SK-N-SH treated with all-trans-retinoic acid at 6 μM for 48 hours (cell line): Measurements from ENCODE around the gene STIMATE.

Experiments
- ATAC-seq: fragments of 200-7000 bp; cut with Tn5 transposase; 3 replicates; pipeline ENCODE4 v1.9.1; 2020; ENCODE audit warnings: mild to moderate bottlenecking, moderate library complexity
- ARNTL ChIP-seq: fragments of 450-650 bp; formaldehyde crosslinking; IDR thresholded peaks from 2 replicates; pipeline ENCODE4 v1.5.0; 2020; ENCODE audit warnings: low read depth, mild to moderate bottlenecking, moderate library complexity, borderline replicate concordance
- BACH2 ChIP-seq: fragments of 250-450 bp; sonication (Bioruptor Pico); IDR thresholded peaks from 2 replicates; pipeline ENCODE4 v1.9.0; 2021; ENCODE audit warnings: mild to moderate bottlenecking, borderline replicate concordance
- CREB5 ChIP-seq: fragments of 250-450 bp; sonication (Bioruptor Pico); IDR thresholded peaks from 2 replicates; pipeline ENCODE4 v1.5.1; 2020; ENCODE audit warnings: low read depth, mild to moderate bottlenecking, moderate library complexity
- CSDC2 ChIP-seq: fragments of 250-450 bp; sonication (Bioruptor Pico); IDR thresholded peaks from 2 replicates; pipeline ENCODE4 v1.5.0; 2020; ENCODE audit warnings: mild to moderate bottlenecking, moderate library complexity
- ESRRG ChIP-seq: fragments of 250-450 bp; sonication (Bioruptor Pico); IDR thresholded peaks from 2 replicates; pipeline ENCODE4 v1.6.1; 2021; ENCODE audit warnings: mild to moderate bottlenecking
- ISL1 ChIP-seq: fragments of 250-450 bp; sonication (Bioruptor Pico); IDR thresholded peaks from 2 replicates; pipeline ENCODE4 v2.1.2; 2022; ENCODE audit warnings: mild to moderate bottlenecking, moderate library complexity
- OSR1 ChIP-seq: fragments of 250-450 bp; sonication (Bioruptor Pico); IDR thresholded peaks from 2 replicates; pipeline ENCODE4 v1.8.0; 2022; ENCODE audit warnings: moderate library complexity, mild to moderate bottlenecking, inconsistent platforms
- PATZ1 ChIP-seq: fragments of 250-450 bp; sonication (Bioruptor Pico); IDR thresholded peaks from 2 replicates; pipeline ENCODE4 v1.8.0; 2020; ENCODE audit warnings: mild to moderate bottlenecking, moderate library complexity, borderline replicate concordance
- POU6F1 ChIP-seq: fragments of 250-450 bp; sonication (Bioruptor Pico); IDR thresholded peaks from 2 replicates; pipeline ENCODE4 v1.8.0; 2021; ENCODE audit warnings: low read depth, mild to moderate bottlenecking, moderate library complexity, borderline replicate concordance
- PPARA ChIP-seq: fragments of 250-450 bp; sonication (Bioruptor Pico); IDR thresholded peaks from 2 replicates; pipeline ENCODE4 v1.5.0; 2020; ENCODE audit warnings: mild to moderate bottlenecking, borderline replicate concordance
- SNAI2 ChIP-seq: fragments of 250-450 bp; sonication (Bioruptor Pico); IDR thresholded peaks from 2 replicates; pipeline ENCODE4 v1.5.0; 2020; ENCODE audit warnings: mild to moderate bottlenecking, moderate library complexity
- TCF4 ChIP-seq: fragments of 250-450 bp; sonication (Bioruptor Pico); IDR thresholded peaks from 2 replicates; pipeline ENCODE4 v1.8.0; 2021; ENCODE audit warnings: mild to moderate bottlenecking, moderate library complexity, borderline replicate concordance
- TOX ChIP-seq: fragments of 250-450 bp; sonication (Bioruptor Pico); IDR thresholded peaks from 2 replicates; pipeline ENCODE4 v1.8.0; 2021; ENCODE audit warnings: mild to moderate bottlenecking, moderate library complexity, borderline replicate concordance
- TSHZ2 ChIP-seq: fragments of 250-450 bp; sonication (Bioruptor Pico); IDR thresholded peaks from 2 replicates; pipeline ENCODE4 v1.5.0; 2020; ENCODE audit warnings: mild to moderate bottlenecking, moderate library complexity
- ZC3H10 ChIP-seq: fragments of 250-450 bp; sonication (Bioruptor Pico); IDR thresholded peaks from 2 replicates; pipeline ENCODE4 v1.5.1; 2021; ENCODE audit warnings: mild to moderate bottlenecking, moderate library complexity
- ZFP3 ChIP-seq: fragments of 250-450 bp; sonication (Bioruptor Pico); IDR thresholded peaks from 2 replicates; pipeline ENCODE4 v1.5.0; 2020; ENCODE audit warnings: mild to moderate bottlenecking, moderate library complexity
- ZFP30 ChIP-seq: fragments of 450-650 bp; formaldehyde crosslinking; IDR thresholded peaks from 2 replicates; pipeline ENCODE4 v1.5.0; 2022; ENCODE audit warnings: mild to moderate bottlenecking, moderate library complexity
- ZNF565 ChIP-seq: fragments of 450-650 bp; formaldehyde crosslinking; conservative IDR thresholded peaks from 2 replicates; pipeline ENCODE4 v1.5.0; 2020; ENCODE audit warnings: low read depth, mild to moderate bottlenecking, moderate library complexity
- ZNF70 ChIP-seq: fragments of 450-650 bp; formaldehyde crosslinking; IDR thresholded peaks from 2 replicates; pipeline ENCODE4 v1.5.0; 2020; ENCODE audit warnings: mild to moderate bottlenecking, moderate library complexity
- ZNF8 ChIP-seq: fragments of 450-650 bp; formaldehyde crosslinking; IDR thresholded peaks from 2 replicates; pipeline ENCODE4 v1.5.0; 2020; ENCODE audit warnings: mild to moderate bottlenecking, moderate library complexity

The STIMATE gene

GRCh38 chr3:52896151-52896550 is 1.2 kb downstream of the STIMATE start:
- no peak for TF ChIP-seq ARNTL (CRISPR knock-in tag)
- no peak for TF ChIP-seq ZNF565 (CRISPR knock-in tag)
- no peak for TF ChIP-seq ZFP3 (CRISPR knock-in tag)
- TF ChIP-seq ZNF8: no peak
- TF ChIP-seq TCF4 (CRISPR knock-in tag): no peak
- TF ChIP-seq OSR1 (CRISPR knock-in tag): no peak
- TF ChIP-seq BACH2 (CRISPR knock-in tag): no peak
- TF ChIP-seq, all 23 proteins: peak for 0
- no peak for ATAC-seq

GRCh38 chr3:52895418-52895817 is 1.9 kb downstream of the STIMATE start:
- no peak for ATAC-seq
- TF ChIP-seq ZFP3 (CRISPR knock-in tag) (no peak), ZNF70 (no peak), ZNF565 (CRISPR knock-in tag) (no peak), ZC3H10 (no peak), TSHZ2 (no peak), OSR1 (CRISPR knock-in tag) (no peak), BACH2 (CRISPR knock-in tag) (no peak), ZFP30 (CRISPR knock-in tag) (no peak), ISL1 (CRISPR knock-in tag) (no peak), CSDC2 (CRISPR knock-in tag) (no peak), TCF4 (CRISPR knock-in tag) (no peak), POU6F1 (CRISPR knock-in tag) (no peak), PATZ1 (CRISPR knock-in tag) (no peak)
- TF ChIP-seq, all 23 proteins: peak for 0

GRCh38 chr3:52894756-52895155 is 2.6 kb downstream of the STIMATE start:
- no peak for ATAC-seq
- no peak for TF ChIP-seq OSR1 (CRISPR knock-in tag)
- no peak for TF ChIP-seq ISL1 (CRISPR knock-in tag)
- TF ChIP-seq CSDC2 (CRISPR knock-in tag): no peak
- no peak for TF ChIP-seq POU6F1 (CRISPR knock-in tag)
- no peak for TF ChIP-seq ZNF565 (CRISPR knock-in tag)
- no peak for TF ChIP-seq ESRRG (CRISPR knock-in tag)
- TF ChIP-seq PATZ1 (CRISPR knock-in tag): no peak
- TF ChIP-seq CREB5 (CRISPR knock-in tag): no peak
- TF ChIP-seq ZFP30 (CRISPR knock-in tag): no peak
- no peak for TF ChIP-seq ZFP3 (CRISPR knock-in tag)
- TF ChIP-seq SNAI2 (CRISPR knock-in tag): no peak
- TF ChIP-seq ARNTL (CRISPR knock-in tag): no peak
- no peak for TF ChIP-seq PPARA (CRISPR knock-in tag)
- TF ChIP-seq TOX (CRISPR knock-in tag): no peak
